ENCODE data around the gene EFCAB6.

EFCAB6 gene

DNA sequence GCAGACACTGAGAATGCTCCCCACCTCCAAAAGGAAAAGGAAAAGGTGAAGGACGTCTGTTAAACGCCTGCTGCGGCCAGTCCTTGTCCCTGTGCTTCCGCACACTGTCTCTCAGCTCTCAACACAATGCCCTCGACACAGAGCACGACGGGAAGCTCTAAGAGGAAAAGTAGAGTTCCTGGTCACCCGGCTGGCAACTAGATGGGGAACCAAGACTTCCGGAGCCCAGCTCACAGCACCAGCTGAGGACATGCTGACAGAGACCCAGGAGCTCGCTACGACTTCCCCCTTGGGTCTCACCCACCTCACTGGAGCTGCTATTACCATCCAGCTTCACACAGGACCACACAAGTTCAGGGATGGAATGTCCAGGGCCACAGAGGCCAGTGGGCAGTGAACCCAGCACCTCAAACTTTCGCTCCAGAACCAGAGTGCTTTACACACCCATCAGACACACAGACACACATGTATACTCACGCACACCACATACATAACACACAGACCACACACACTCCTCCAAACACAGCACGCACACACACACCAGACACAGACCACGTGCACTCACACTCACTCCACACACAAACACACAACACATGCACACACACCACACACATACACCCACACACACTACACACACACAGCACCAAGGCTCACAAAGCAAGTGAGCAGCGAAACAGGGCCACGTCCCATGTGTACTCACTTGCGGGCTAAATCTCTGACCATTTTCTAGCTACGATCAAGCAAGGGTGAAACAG, 40.6 kb upstream of the EFCAB6 start:
- no peak overlapping the region for H3K4me3 ChIP-seq (ENCODE audit: control insufficient read depth, low read depth, low read length)
- TF ChIP-seq, protein P1, sequence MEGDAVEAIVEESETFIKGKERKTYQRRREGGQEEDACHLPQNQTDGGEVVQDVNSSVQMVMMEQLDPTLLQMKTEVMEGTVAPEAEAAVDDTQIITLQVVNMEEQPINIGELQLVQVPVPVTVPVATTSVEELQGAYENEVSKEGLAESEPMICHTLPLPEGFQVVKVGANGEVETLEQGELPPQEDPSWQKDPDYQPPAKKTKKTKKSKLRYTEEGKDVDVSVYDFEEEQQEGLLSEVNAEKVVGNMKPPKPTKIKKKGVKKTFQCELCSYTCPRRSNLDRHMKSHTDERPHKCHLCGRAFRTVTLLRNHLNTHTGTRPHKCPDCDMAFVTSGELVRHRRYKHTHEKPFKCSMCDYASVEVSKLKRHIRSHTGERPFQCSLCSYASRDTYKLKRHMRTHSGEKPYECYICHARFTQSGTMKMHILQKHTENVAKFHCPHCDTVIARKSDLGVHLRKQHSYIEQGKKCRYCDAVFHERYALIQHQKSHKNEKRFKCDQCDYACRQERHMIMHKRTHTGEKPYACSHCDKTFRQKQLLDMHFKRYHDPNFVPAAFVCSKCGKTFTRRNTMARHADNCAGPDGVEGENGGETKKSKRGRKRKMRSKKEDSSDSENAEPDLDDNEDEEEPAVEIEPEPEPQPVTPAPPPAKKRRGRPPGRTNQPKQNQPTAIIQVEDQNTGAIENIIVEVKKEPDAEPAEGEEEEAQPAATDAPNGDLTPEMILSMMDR (IDR thresholded peaks at IDR 0.05; ENCODE audit: control insufficient read depth, insufficient read depth, low read depth, low read length, missing control alignments): no peak
- DNase-seq (ENCODE audit: low read depth): no peak

DNA sequence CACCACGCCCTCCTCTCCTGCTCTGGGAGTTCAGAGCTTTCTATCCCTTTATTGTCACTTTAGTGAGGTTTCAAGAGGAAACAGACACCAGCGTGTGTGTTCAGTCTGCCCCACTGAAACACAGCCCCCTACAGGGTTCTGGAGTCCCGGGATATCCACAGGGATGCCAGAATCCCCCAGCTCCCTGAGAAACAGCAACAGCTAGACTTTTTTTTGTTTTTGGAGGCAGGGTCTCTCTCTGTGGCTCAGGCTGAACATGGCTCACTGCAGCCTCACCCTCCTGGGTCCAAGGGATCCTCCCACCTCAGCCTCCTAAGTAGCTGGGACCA, 39.8 kb upstream of the EFCAB6 start:
- DNase-seq (ENCODE audit: low read depth): no peak
- H3K4me3 ChIP-seq (ENCODE audit: control insufficient read depth, low read depth, low read length): no peak overlapping the region
- TF ChIP-seq, protein P1 (IDR thresholded peaks at IDR 0.05; ENCODE audit: control insufficient read depth, insufficient read depth, low read depth, low read length, missing control alignments): no peak

DNA sequence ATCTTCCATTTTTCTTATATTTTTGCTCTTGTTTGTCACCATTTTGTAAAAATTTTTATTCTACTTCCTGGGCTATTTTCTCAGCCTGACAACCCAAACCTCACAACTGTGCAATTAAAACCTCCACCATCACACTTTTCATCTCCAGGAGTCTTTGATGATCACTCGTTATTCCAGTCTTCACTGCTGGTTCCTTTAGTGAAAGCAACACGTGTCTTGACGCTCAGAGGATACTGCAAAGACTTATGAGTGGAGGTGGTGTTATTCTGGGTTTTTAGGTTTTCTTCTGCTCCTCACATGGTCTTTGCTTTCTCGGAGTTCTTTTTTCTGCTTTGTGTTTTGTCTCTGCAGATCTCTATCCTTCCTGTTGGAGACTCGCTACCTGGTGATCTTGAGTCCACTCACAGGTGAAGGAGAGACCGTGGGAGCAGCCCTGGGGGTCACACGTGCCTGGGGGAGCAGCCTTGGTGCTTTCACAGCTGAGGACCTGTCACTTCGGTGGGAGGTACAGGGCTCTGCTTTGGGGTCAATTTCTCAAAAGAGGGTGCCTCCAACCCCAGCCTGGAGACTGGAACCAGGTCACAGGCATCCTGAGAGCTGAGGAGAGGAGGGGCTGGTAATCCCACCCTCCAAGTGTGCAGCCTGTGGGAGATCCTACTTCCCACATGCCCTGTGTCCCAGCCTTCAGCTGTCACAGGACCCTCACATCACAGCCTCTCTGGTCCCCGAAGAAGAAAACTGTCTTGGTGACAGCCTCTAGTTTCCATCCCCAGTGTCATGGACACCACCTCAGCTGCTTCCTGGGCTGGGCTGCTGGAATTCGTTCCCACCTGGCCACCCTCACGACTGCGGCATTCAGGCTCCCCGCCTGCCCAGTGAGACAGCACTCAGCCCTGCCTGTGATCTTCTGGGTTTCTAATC, 39.2 kb upstream of the EFCAB6 start:
- TF ChIP-seq, protein P1 (IDR thresholded peaks at IDR 0.05; ENCODE audit: control insufficient read depth, insufficient read depth, low read depth, low read length, missing control alignments): no peak
- no peak for DNase-seq (ENCODE audit: low read depth)
- no peak overlapping the region for H3K4me3 ChIP-seq (ENCODE audit: control insufficient read depth, low read depth, low read length)

DNA sequence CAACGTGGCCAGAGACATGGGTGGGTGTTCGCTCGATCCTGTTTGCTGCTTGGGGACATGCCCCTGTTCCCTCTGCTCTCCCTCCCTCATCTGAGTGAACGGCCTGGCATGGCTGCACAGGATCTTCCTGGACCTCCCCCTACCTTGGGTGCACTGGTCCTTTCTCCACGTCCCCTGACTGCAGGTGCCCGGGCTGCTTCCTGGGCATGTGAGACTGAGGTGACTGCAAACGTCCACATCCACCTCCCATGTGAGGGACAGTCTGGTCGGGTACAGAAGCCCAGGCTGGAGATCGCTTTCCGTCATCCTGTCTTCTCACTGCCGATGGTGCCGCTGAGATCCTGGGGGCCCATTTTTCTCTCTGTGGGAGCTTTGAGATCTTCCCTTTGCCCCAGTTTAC, 38.4 kb upstream of the EFCAB6 start:
- TF ChIP-seq, protein P1 (IDR thresholded peaks at IDR 0.05; ENCODE audit: control insufficient read depth, insufficient read depth, low read depth, low read length, missing control alignments): peak; percentile 1
- H3K4me3 ChIP-seq (ENCODE audit: control insufficient read depth, low read depth, low read length): no peak overlapping the region
- no peak for DNase-seq (ENCODE audit: low read depth)

DNA sequence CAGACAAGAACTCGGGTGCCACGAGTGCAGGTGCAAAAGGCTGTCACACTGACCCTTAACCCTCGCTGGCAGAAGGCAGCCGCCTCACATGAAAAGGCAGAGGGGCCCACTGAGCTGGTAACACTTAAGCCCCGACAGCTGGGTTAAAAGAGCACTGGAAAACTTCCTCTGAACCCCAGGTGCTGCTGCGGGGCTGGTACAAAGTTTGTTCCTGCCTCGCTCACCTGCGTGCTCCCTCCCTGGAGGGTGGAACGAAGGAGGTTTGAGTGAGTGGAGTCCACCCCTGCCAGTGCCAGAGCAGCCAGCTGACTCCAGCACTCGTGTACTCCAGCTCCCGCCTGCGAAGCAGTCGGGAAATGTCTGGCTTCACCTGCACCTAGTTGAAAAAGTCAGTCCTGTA, 37.6 kb upstream of the EFCAB6 start:
- TF ChIP-seq, protein P1 (IDR thresholded peaks at IDR 0.05; ENCODE audit: control insufficient read depth, insufficient read depth, low read depth, low read length, missing control alignments): no peak
- no peak overlapping the region for H3K4me3 ChIP-seq (ENCODE audit: control insufficient read depth, low read depth, low read length)
- DNase-seq (ENCODE audit: low read depth): no peak

DNA sequence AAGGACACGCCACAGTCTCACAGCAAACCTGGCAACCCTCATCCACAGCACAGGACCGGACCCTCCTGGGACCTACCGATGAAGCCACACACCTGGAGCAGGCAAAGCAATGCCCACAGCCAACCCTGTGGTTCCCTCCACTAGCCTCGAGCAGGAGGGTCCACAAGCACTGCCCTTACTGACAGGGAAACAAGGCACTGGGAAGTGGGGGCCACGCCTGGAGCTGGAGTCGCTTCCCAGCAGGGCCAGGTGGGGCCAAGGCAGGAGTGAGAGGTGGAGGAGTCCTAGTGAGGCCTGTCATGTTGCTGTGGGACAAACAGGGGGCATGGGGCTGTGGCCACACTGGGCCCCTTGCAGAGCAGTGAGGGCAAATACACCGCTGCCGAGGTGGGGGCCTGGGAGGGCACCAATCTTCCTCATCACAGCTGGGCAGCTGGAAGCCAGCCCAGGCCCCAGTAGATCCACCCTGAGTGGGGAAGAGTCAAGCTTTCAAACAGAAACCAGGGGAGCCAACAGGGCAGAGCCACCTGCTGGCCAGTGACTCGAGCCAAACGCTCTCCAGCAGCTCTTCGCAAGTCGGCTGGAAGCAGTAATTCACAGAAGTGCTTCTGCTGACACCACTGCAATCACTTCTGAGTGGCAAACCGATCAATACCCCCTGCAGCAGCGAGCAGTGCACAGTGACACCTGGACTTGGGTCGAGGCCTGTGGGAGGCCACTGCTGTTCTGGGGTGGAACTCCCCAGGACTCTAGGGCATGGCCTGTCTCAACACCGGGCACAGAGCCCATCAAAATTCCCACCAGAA, 36.5 kb upstream of the EFCAB6 start:
- H3K4me3 ChIP-seq (ENCODE audit: control insufficient read depth, low read depth, low read length): no peak overlapping the region
- TF ChIP-seq, protein P1 (IDR thresholded peaks at IDR 0.05; ENCODE audit: control insufficient read depth, insufficient read depth, low read depth, low read length, missing control alignments): peak; percentile 65
- DNase-seq (ENCODE audit: low read depth): no peak
